HG03097 (cell line): ENCODE results near the gene TMEM263.

Source experiments
- ATAC-seq: cut with Tn5 transposase; IDR thresholded peaks from one replicate; pipeline ENCODE4 v1.9.1; 2021; ENCODE audit not compliant: unreplicated experiment, low FRiP score

Gene TMEM263

DNA sequence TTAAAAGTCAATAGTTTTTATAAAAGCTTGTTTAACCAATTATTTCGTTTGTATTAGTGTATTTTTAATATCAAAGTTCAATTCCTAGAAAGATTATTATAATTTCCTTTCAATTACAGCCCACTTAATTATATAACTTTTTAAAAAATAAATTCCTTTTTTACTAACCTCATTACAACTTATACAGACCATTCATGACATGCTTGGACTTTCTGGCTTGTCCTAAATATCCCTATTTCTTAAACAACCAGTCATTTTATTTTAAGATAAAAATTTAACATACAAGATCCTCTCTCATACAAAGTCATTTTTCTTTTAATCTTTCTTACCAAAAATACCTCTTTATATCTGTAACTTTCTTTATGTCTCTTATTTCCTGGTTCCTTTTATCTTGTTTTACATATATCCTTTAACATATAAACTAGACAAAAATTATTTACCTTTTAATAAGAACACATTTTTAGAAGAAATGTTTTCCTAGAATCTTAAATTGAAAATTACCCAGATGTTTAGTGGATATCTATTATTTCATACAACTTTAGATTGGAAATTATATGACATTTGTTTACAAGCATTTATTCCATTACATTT, 10.4 kb upstream of the TMEM263 start:
- ATAC-seq, result no peak

DNA sequence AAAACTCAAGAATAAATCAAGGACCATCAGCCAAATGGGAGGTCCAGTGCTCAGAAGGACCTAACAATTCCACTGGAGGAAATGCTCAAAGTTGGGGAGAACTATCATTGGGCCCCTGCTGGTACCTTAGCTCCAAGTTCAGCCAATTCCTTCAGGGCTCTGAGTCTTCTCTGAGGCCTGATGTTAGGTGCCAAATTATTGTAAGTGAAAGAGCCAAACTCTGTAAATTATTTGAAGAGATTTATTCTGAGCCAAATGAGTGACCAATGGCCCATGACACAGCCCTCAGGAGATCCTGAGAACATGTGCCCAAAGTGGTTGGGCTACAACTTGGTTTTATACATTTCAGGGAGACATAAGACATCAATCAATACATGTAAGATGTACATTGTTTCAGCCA, 8.2 kb upstream of the TMEM263 start:
- no peak for ATAC-seq

DNA sequence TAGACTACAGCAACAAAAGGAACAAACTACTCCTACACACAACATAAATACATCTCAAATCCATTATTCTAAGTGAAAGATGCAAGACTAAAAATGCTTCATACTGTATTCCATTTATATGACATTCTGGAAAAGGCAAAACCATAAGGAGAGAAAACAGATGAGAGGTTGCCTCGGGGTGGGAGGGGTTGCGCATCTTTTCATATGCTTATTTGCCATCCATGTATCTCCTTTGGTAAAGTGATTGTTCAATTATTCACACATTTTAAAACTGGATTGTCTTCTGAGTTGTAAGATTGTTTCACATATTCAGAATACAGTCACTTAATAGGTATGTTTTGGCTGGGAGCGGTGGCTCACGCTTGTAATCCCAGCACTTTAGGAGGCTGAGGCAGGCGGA, 5.1 kb upstream of the TMEM263 start:
- ATAC-seq, result no peak

DNA sequence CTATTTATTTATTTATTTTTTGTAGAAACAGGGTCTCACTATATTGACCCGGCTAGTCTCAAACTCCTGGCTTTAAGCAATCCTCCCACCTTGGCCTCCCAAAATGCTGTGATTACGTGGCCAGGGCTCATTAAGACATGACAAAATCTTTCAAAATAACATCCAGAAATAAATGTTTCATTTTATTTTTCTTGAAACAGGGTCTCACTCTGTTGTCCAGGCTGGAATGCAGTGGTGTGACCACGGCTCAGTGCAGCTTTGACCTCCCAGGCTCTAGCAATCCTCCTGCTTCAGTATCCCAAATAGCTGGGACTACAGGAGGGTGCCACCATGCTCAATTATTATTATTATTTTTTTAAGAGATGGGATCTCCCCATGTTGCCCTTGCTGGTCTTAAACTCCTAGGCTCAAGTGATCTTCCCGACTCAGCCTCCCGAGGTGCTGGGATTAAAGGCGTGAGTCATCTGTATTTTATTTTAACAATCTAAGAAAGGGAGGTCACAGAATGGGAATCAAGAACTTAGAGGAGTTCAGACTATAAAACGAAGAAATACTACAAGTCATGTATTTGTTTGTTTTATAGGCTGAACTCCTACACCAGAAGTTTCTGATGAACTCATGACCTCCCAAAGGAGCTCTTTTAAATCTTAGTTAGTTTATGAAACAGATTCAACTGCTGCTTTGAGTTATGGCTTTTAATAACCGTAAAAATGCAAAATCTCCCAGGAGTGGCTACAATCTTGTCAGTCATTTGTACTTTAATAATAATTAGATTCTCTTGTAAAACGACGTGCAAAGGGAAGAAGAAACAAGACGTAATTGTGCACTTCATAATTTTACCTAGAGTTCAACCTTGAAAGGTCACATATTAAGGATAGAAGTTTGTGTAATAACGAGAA, 2.1 kb upstream of the TMEM263 start:
- no peak for ATAC-seq

DNA sequence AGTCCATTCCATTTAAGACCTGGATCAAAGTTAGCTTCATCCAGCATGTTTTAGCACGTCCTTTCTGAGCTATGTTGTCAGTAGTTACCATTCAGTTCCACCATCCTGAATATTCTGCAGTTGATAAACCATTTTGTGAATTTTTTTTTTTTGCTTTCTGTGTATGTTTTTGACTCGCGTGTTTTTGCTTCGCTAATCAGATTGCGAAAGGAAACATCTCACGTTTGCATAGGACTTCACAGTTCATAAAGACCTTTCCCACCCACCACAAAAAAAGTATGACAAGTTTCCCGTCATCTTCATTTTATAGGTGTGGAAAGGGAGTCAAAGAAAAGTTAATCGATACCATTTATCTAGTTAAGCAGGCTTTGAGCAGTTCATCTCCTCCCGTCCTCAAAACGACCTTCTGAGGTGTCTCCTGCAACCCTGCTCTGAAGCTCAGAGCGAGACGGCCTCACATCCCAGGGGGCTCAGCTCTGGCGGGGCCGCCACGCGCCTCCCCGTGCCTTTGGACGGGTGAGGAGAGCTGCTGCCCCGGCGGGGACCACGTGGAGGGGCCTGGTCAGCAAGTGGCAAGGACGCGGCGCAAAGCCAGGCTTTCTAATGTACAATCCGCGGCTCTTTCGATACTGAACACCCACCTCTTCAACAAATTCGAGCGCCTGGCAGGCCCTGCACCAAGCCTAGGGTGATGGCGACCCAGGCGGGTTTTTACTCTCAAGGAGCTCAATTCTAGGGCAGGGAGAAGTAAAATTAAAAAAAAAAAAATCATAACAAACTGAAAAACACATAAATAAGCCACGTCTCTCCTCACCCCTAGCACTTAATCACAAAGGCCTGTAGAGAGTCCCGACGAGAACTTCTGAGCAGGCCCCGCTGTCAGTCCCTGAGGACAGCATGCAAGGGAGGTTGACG, 988 bp upstream of the TMEM263 start:
- ATAC-seq, result no peak

DNA sequence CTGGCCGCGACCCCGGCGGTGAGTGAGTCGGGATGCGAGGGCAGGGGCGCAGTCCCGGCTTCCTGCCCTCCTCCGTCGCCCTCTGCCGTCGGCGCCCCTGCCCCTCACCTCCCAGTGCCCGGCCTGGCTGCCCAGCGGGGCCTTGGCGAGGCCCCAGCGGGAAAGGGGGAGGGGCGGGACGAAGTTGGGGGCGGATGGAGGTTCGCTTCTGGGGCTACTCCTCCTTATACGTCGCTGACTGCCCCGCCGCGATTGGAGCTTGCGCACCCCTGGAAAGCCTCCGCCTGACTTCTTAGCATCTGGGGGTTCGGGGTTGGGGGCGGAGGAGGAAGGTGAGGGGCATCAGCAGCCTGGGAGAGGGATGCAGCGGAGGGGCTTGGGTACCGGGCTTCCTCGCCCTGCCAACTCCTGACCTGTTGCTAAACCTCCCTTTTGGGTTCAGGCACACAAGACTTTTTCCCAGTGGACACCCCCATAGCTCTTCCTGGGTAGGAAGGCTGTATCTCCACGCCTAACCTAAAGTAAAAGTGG, 406 bp downstream of the TMEM263 start:
- no peak for ATAC-seq

DNA sequence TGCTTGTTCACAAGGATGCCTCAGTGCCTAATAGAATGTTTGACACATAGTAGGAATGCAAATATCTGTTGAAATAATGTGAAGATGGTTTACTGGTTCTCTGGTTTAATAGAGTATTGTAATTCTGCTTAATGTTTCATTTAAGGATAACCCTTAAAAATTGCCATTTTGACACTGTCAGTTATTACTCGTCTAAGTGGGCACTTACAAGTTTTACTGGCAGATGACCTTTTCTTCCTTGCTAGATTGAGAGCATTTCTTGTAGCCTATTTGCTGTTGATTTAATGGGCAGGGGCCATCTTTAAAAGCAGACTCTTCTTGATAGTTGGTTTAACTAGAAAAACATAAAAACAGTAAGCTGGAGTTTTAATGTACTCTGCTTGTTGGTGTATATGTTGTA, 1.9 kb downstream of the TMEM263 start:
- ATAC-seq, result no peak

DNA sequence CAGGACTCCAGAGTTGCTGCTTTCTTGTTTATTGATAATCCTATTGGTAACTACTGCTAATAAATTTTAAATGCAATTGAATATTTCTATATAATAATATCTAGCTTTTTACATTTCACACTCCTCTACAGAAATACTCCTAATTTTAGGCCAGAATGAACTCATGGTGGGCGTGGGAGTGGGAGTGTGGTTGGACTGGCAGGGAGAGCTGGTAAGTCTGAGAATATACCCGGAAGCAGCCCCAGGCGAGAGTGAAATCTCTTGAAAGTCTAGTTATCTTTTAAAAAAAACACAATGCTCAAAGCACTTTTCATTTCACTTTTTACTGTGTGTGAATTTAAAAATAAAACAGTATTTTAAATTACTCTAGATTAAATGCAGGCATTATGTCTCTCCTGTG, 4.7 kb downstream of the TMEM263 start:
- ATAC-seq, result no peak

DNA sequence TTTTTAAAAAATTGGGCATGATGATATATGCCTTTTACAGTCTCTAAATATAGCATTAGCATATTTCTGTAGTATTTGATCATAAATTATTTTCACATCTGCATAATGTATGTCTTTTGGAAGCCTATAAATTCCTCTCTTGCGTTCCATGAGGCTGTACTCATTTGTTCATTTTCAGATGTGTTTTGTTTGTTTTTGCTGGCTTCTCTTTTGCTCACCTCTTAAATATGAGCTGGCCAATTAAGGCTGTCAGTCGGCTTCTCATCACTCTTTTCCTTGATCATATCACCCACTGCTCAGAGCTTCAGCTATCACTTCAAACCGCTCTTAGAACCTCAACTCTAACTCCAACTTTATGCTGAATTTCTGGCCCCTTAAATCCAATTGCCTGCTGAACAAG, 6.6 kb downstream of the TMEM263 start:
- ATAC-seq, result no peak

DNA sequence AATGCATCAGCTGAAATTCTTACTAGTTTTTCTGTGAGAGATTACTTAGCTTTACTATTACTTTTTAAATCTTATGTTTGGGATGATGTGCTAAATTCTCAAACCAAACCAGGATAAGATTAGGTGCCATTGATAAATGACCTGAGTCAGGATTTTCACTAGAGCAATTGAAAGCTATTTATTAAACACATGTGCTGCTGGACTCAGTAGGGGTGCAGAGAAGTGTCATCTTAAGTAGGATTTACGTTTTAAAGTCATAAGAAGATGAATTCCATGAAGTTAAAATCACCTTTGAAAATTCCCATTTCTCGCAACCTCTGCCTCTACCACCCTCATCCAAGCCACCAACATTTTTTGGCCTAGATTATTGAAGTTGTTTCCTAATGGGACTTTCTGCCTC, 8.8 kb downstream of the TMEM263 start:
- ATAC-seq, result no peak

DNA sequence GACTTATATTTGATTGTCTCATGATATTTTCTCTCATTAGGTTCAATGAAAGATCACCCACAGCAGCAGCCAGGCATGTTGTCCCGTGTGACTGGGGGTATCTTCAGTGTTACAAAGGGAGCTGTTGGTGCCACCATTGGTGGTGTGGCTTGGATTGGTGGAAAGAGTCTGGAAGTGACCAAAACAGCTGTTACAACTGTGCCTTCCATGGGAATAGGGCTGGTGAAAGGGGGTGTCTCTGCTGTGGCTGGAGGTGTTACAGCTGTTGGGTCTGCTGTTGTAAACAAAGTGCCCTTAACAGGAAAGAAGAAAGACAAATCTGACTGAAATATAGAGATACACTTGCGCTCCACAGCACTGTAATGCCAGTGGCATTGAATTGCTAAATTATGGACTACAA, 15.4 kb downstream of the TMEM263 start:
- no peak for ATAC-seq

DNA sequence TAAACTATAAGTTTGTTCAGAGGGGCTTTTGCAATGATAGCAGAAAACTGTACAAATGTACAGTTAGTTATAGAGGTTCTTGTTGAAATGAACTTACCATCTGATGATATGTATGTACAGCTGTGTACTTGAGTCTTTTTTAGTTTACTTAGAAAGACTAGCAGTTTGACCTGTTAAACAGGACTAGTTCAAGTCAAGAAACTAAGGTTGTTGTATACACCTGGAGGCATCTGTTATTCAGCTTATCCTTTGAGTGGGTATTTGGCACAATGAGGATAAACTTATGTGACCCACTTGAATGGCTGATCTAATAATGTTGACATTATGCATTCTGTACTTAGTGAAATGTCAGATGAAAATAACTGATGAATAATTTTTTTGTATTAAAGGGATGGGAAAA, 17.8 kb downstream of the TMEM263 start:
- ATAC-seq, result no peak

DNA sequence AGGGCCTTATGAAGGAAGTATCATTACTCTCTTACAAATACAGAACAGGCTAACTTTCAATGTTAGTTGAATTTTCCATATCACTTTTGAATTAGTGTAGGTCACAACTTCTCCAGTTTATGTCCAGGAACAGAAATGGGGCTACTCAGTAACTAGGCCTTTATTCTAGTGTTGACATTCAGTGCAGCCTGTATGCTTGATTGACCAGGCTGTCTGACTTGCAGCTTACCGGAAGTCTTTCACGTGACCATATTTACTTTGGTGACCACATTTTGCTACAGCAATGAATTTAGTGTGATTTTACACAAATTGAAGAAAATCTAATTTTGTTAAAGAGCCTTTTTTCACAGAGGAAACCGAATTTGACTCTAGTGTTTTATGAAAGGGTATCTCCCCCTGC, 18.8 kb downstream of the TMEM263 start:
- peak; percentile 67 for ATAC-seq

DNA sequence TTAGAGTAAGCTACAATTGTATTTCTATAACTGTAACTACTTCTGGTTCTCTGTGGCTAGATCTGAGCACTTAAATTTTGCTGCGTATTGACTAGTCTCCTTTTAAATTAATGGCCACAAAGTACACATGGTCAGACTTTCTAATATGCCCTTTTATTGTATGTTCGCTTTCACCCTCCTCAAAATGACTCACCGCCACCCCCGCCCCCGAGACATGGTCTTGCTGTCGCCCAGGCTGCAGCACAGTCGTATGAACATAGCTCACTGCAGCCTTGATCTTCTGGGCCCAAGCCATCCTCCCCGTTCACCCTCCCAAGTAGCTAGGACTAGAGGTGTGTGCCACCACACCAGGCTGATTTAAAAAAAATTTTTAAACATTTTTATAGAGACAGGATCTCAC, 19.4 kb downstream of the TMEM263 start:
- no peak for ATAC-seq

DNA sequence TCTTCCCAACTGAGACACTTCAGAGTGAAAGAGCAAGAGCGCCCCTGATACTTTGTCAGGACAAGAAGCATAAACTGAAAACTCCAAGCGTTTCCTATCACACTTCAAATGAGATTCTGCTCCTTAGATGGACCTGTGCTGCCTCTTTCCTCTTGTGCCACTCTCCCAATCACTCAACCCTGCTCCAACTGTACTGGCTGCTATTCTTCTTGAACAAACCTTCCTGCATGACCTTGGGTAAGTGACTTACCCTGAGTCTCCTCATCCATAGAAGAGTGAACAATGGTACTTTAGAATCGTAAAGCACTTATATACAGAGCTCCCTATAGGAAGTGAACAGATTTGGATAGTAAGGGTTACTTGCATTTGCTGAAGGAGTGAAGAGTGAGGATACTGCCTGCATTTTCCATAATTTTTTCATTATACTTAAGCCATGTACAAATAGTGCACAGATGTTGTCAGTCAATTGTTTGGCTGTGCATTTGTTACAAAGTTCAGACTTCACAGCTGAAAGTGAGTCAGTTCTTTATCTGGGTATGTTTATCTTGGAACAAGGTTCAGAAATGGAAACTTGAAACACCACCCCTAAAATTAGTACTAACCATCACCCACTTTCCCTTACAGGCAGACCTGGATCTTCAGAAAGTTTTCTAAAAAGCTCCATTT, 20.4 kb downstream of the TMEM263 start:
- ATAC-seq, result no peak

DNA sequence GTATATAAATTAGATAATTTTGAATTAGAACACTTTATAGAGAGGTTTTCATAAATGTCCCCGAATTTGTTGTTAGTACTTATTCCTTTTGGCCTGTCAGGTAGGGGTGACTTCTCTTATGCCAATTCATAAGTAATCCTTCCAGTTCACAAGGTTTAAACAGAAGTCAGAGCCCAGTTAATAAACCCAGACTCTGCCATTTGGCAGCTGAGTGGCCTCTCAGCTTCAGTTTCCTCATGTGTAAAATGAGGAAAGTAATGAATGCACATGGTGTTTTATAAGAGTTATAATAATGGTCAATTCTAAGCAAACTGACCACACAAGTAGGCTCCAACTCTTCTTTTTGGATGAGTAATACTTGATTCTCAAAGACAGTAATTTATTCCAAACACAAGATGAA, 21.0 kb downstream of the TMEM263 start:
- no peak for ATAC-seq

DNA sequence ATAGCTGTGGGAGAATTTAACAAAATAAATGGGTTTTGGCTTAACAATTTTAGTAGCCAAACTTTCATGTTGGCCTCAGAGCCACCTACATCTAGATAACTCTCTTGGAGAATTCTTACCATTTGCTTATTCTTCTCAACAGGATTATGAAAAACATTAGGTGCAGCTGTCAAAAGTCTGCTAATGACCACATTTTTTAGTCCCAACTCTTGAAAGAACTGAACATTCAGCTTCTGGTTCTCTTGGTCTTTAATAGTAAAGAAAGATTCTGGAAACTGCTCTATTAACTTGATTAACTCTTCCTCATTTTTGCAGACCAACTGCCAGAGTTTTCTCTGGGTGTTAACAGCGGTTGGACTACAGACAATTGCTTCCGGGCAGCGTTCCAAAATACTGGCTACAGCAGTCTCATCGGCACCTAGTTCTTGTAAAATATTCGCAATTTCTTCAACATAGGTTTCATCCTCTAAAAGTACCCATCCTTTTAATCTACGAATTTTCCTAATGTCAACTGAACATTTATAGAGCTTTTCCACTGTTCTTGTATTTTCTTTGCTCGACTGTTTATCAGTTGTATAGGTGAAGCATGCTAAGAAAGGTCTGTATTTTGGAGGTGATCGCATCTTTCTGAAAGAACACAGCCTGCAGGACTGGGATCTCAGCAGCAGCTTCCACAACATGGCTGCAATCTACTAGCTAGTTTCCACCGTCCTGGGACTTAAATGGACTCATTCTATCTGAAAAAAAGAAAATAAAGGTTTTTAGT, 22.5 kb downstream of the TMEM263 start:
- no peak for ATAC-seq

DNA sequence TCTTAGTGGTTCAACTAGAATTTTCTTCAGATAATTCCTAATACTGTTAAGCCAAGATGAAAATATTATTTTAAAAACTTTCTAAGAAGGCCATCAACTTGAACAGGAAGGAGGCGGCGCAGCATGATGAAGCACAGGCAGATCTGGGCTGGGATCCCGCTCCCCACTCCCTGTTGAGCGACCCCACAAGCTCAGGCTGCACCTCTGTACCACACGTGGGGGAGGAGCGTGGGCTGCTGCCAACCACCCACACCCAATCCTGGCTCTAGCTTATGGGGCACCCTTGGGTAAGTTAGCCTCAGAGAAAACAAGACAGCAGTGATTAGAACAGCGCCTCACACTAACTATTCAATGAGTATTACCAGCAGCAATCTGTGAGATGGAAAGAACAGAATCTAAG, 25.2 kb downstream of the TMEM263 start:
- no peak for ATAC-seq

DNA sequence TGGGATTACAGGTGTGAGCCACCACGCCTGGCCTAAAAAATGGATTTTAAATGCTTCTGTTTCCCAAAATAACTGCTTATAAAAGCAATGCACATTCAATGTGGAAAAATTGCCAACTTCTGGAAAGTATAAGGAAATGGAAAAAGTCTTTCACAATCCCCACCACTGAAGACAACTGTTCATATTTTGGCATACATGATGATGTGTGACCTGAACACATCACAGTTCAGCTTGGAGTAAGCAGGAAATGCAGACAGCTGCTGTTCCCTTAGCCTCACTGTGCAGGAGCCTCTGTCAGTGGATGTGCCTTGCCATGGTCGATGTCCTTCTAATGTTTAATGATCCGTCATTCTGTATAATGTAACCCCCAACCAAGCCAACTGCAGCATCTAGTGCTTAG, 26.1 kb downstream of the TMEM263 start:
- no peak for ATAC-seq

DNA sequence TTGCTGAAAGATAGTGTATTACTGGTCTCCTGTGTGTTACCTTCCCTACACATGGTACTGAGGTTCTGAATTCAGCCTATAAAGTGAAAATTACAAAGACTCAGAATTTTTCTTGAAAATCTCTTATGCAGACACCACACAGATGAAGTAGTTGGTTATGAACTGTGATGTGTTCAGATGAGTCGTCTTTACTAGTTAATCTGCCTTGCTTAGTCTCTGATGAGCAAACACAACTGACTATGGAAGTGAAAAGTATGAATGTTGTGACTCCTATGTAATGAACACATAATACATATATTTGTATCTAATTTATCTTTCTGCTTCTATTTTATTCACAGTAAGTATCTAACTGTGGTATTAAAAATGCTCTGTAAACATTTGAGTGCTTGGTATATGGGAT, 26.5 kb downstream of the TMEM263 start:
- no peak for ATAC-seq
